Adrenal gland (tissue), 12 donors: ENCODE measurements around the gene SAMD4A. TPM values are rescaled to one million over a fixed set of nuclear protein-coding genes. Genes with fewer than 3 reads are reported as not detected.

ENCODE experiments used
- DNase-seq, 7 donors: peaks; one replicate each; pipeline ENCODE4 v3.0.0-alpha.2; 2019 to 2020
- H3K27ac ChIP-seq, 5 donors: fragments of 200-600 bp; sonication (generic) in 4 of 5; 1 replicate in 3 of 5; 2 replicates in 2 of 5; pipeline versions ENCODE4 v1.5.1 to v1.8.0; 2016 to 2020; ENCODE audit warnings: mild to moderate bottlenecking in 1 of 5
- H3K27me3 ChIP-seq: fragments of 200-600 bp; 2 replicates; pipeline ENCODE4 v1.8.0; 2021
- H3K36me3 ChIP-seq, 2 donors: fragments of 200-600 bp; replicated peaks in 1 of 2; 1 replicate in 1 of 2; 2 replicates in 1 of 2; pipeline versions ENCODE4 v1.5.1 to v1.8.0; 2018 to 2022
- H3K4me1 ChIP-seq, 2 donors: fragments of 200-600 bp; replicated peaks in 1 of 2; 1 replicate in 1 of 2; 2 replicates in 1 of 2; pipeline versions ENCODE4 v1.5.1 to v1.8.0; 2018 to 2021
- H3K4me3 ChIP-seq, 4 donors: fragments of 200-600 bp; sonication (generic) in 3 of 4; one replicate each; pipeline ENCODE4 v1.5.1; 2016 to 2018
- H3K9me3 ChIP-seq, 3 donors: fragments of 200-600 bp; sonication (generic) in 1 of 3; replicated peaks in 1 of 3; 1 replicate in 2 of 3; 2 replicates in 1 of 3; pipeline versions ENCODE4 v1.5.1 to v1.8.0; 2016 to 2021
- POLR2A ChIP-seq, 2 donors: fragments of 450-650 bp; IDR thresholded peaks; one replicate each; pipeline ENCODE4 v1.6.1; 2017; ENCODE audit warnings: antibody characterized with exemption in 2 of 2, mild to moderate bottlenecking in 2 of 2, moderate library complexity in 1 of 2
- WGBS, 4 donors: extraction: QIAGEN DNeasy Blood & Tissue Kit in 2 of 4; methylation state at CpG; one replicate each; pipeline versions ENCODE4 v1.1.5 to v1.1.7; 2013 to 2017; 5-methylcytosine and 5-hydroxymethylcytosine counted together
- intact Hi-C, 2 donors: fragments of 100-400 bp; cut with DNase I; formaldehyde crosslinking; loops; one replicate each; pipeline versions ENCODE4 v1.14.1 to v1.15.0; 2022 to 2023
- polyA plus RNA-seq, 3 donors: library from polyadenylated mRNA; stranded (reverse); fragments of 200-250 nt in 2 of 3; fragments of 350-450 nt in 1 of 3; fragmentation: Illumina TruSeq in 1 of 3; extraction: RNeasy Lipid Tissue Mini Kit (QIAGEN cat#74804) in 1 of 3; gene quantifications; one replicate each; pipeline ENCODE4 v1.2.3, GENCODE V29; 2013 to 2014
- total RNA-seq, 9 donors: library from RNA; depleted of rRNA in 4 of 9; stranded (reverse); fragments of >200 nt in 4 of 9; fragments of 120-200 nt in 1 of 9; fragmentation: NEBNext Ultra II Directional in 1 of 9; extraction: Animal tissue kit (Norgen Biotek cat#: 25700) in 1 of 9; gene quantifications; one replicate each; pipeline versions ENCODE4 v1.1.0 to v1.2.4, GENCODE V29; 2013 to 2023
- TF ChIP-seq, protein P1 (sequence below), 6 experiments: fragments of 450-650 bp in 4 of 6; fragments of 200-600 bp in 2 of 6; sonication (generic) in 1 of 6; IDR thresholded peaks; 1 replicate in 5 of 6; 2 replicates in 1 of 6; pipeline versions ENCODE4 v1.5.1 to v1.8.0; 2016 to 2021; ENCODE audit warnings: antibody characterized with exemption in 6 of 6, mild to moderate bottlenecking in 2 of 6, moderate library complexity in 1 of 6
- donor health status: healthy with polysubstance abuse.
- donor health status: Bipolar disorder and iron deficiency.
- donor health status: DM: yes; HTN: yes; CAD: no.
- donor health status: DM: no; HTN: no; CAD: no.
- donor health status: DM: no; HTN: no; CAD: no.
- donor health status: DM: yes; HTN: yes; CAD: no.

Gene SAMD4A
- total and polyA plus RNA-seq, 12 donors, result 2.2 to 13.2 (median 8.3) TPM

DNA sequence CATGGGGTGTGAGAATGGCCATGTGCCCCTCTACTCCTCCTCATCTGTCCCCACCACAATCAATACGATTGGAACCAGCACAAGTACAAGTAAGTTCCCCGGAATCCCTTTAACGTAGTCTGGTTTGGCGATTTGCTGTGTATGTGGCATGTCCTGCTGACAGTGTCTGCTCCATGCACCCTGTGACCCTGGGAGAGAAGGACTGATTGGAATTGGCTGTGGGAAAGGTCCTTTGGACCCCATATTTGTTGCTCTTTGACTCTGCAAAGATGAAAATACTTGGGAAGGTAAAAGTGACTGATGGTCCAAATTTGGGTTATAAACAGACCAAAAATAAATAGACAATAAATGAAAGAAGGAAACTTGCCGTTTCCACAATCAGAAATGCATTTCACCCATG, 135.6 kb downstream of the SAMD4A start:
- peaks cover 0 to 4% of the 10 kb centered on the region in 2 donors for H3K36me3 ChIP-seq
- H3K4me1 ChIP-seq, result peaks cover 0 to 13% of the 10 kb centered on the region in 2 donors
- H3K27ac ChIP-seq, result no peak overlapping the region
- no peak overlapping the region for H3K4me3 ChIP-seq
- TF ChIP-seq, protein P1, sequence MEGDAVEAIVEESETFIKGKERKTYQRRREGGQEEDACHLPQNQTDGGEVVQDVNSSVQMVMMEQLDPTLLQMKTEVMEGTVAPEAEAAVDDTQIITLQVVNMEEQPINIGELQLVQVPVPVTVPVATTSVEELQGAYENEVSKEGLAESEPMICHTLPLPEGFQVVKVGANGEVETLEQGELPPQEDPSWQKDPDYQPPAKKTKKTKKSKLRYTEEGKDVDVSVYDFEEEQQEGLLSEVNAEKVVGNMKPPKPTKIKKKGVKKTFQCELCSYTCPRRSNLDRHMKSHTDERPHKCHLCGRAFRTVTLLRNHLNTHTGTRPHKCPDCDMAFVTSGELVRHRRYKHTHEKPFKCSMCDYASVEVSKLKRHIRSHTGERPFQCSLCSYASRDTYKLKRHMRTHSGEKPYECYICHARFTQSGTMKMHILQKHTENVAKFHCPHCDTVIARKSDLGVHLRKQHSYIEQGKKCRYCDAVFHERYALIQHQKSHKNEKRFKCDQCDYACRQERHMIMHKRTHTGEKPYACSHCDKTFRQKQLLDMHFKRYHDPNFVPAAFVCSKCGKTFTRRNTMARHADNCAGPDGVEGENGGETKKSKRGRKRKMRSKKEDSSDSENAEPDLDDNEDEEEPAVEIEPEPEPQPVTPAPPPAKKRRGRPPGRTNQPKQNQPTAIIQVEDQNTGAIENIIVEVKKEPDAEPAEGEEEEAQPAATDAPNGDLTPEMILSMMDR (IDR thresholded peaks at IDR 0.05), result no peak
- TF ChIP-seq POLR2A (IDR thresholded peaks at IDR 0.05), result no peak
- intact Hi-C loops, result no loop called here
- H3K9me3 ChIP-seq, result no peaks in the 10 kb centered on the region
- 93 to 97% (median 96%) methylated on average over 4 to 5 of the region's 5 CpGs for WGBS, 4 donors
- no peaks in the 10 kb centered on the region for H3K27me3 ChIP-seq
- DNase-seq, result no peak

DNA sequence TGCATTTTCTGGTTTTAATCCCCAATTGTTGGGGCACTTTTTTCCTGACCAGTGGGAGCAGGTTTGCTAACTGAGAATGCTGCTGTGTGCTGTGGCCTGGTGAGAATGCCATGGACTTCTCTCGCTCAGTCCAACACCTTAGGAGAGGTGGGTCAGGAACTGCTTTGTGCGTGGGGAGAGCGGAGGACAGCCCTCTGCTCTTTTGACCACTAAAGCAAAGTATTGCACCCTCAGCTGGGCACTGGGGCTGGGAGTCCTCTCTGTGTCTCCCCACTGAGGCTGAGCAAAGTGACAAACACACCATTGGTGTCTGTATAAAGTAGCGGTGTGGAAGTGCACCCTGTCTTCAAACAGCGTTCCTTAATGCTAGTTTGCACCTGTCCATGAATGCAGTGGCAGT, 136.2 kb downstream of the SAMD4A start:
- no peaks in the 10 kb centered on the region for H3K9me3 ChIP-seq
- H3K27ac ChIP-seq, result no peak overlapping the region
- intact Hi-C loops, result no loop called here
- 95 to 99% (median 96%) methylated on average over 2 to 5 of the region's 5 CpGs for WGBS, 4 donors
- H3K27me3 ChIP-seq, result no peaks in the 10 kb centered on the region
- H3K4me3 ChIP-seq, result no peak overlapping the region
- H3K36me3 ChIP-seq, result peaks cover 0 to 4% of the 10 kb centered on the region in 2 donors
- no peak for DNase-seq
- TF ChIP-seq POLR2A (IDR thresholded peaks at IDR 0.05), result no peak
- TF ChIP-seq, protein P1 (IDR thresholded peaks at IDR 0.05), result no peak
- H3K4me1 ChIP-seq, result peaks cover 0 to 13% of the 10 kb centered on the region in 2 donors

DNA sequence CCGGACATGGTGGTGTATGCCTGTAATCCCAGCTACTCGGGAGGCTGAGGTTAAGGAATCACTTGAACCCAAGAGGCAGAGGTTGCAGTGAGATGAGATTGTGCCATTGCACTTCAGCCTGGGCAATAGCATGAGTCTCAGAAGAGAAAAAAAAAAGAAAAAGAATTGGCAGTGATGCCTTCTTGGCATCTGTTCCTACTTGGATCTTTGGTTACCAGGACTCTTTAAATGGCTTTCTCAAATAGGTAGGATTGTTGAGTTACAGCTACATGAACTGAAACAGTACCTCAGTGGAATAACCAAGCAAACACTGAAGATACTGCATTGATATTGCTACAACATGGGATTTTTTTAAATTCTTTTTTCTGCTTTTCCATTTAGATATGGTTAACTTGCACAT, 136.8 kb downstream of the SAMD4A start:
- no peak overlapping the region for H3K4me3 ChIP-seq
- DNase-seq, result no peak
- TF ChIP-seq POLR2A (IDR thresholded peaks at IDR 0.05), result no peak
- TF ChIP-seq, protein P1 (IDR thresholded peaks at IDR 0.05), result no peak
- H3K9me3 ChIP-seq, result no peaks in the 10 kb centered on the region
- 85 to 100% (median 89%) methylated on average over 2 of the region's 2 CpGs for WGBS, 4 donors
- H3K27me3 ChIP-seq, result no peaks in the 10 kb centered on the region
- intact Hi-C loops, result no loop called here
- H3K4me1 ChIP-seq, result peaks cover 0 to 8% of the 10 kb centered on the region in 2 donors
- H3K36me3 ChIP-seq, result peaks cover 0 to 4% of the 10 kb centered on the region in 2 donors
- H3K27ac ChIP-seq, result no peak overlapping the region

DNA sequence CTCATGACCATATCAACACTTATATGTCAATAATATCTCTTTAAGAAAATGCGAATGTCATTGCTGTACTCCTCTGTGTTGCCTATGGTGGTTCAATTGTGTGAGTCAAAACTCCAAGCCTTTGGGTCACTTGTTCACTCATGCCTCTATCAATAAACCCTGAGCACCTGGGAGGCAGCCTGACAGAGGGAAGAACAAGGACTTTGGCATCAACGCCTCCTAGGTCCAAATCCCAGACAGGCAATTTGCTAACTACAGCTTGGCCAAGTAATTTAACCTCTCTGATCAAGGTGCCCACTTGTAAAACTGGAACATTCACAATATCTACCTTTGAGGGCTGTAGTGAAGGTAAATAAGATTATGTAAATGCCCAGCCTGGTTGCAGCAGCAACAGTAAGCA, 137.8 kb downstream of the SAMD4A start:
- WGBS, 4 donors, result 93 to 100% (median 99%) methylated on average over 2 of the region's 2 CpGs
- TF ChIP-seq, protein P1 (IDR thresholded peaks at IDR 0.05), result no peak
- no peak for TF ChIP-seq POLR2A (IDR thresholded peaks at IDR 0.05)
- DNase-seq, result no peak
- intact Hi-C loops, result no loop called here
- Histone ChIP-seq H3K4me1 (no peaks in the 10 kb centered on the region), H3K36me3 (peaks cover 0 to 4% of the 10 kb centered on the region in 2 donors), H3K27ac (no peak overlapping the region), H3K9me3 (no peaks in the 10 kb centered on the region), H3K27me3 (no peaks in the 10 kb centered on the region), H3K4me3 (no peak overlapping the region)
